ENCODE results near the gene ZBTB18. TPM values are rescaled to one million over a fixed set of nuclear protein-coding genes. Genes with fewer than 3 reads are reported as not detected.
A peak's percentile ranks its signal among the peaks of the same experiment; 100 is the strongest.
"Not testable (repeated sequence)": the region's sequence is repeated elsewhere in the genome, so short reads cannot be mapped to it uniquely, and the experiment has no call there.

The ZBTB18 gene
- total RNA-seq, 6 donors from 2014 or later, result 14.8 to 29.7 (median 20.4) TPM

- Histone ChIP-seq H3K27me3 (no peaks in the 10 kb centered on the region), H3K36me3 (no peaks in the 10 kb centered on the region), H3K4me1 (peaks cover 0 to 7% (median 6%) of the 10 kb centered on the region in 4 donors), H3K4me3 (no peak overlapping the region), H3K9me3 (no peaks in the 10 kb centered on the region), H3K27ac (no peak overlapping the region)
- TF ChIP-seq POLR2A (IDR thresholded peaks at IDR 0.05) (no peak), CTCF (IDR thresholded peaks at IDR 0.05) (no peak), POLR2AphosphoS5 (IDR thresholded peaks at IDR 0.05) (no peak), EP300 (IDR thresholded peaks at IDR 0.05) (no peak)
- no peak for DNase-seq
- WGBS, 2 donors, result 0 to 47% methylated on average over 1 of the region's 1 CpG
- no peak for ATAC-seq (ENCODE audit: low FRiP score in 2 of 2)
Measured at GRCh38 chr1:244044423-244044822, 6.7 kb upstream of the ZBTB18 start.

- not testable (repeated sequence) for H3K4me3 ChIP-seq; H3K9me3 ChIP-seq; H3K36me3 ChIP-seq; ATAC-seq (ENCODE audit: low FRiP score in 2 of 2); DNase-seq; H3K27me3 ChIP-seq
- 88 to 97% methylated on average over 1 of the region's 1 CpG for WGBS, 2 donors
- peak overlapping the region in 3 of 4 donors; percentile 96 to 98 (median 98) for H3K27ac ChIP-seq
- H3K4me1 ChIP-seq, result peaks cover 13 to 23% (median 17%) of the 10 kb centered on the region in 4 donors
Measured at GRCh38 chr1:244046254-244046653, 4.8 kb upstream of the ZBTB18 start.

GRCh38 chr1:244046907-244047611 is 4.0 kb upstream of the ZBTB18 start:
- ATAC-seq (ENCODE audit: low FRiP score in 2 of 2) (no peak), DNase-seq (no peak)
- TF ChIP-seq EP300 (IDR thresholded peaks at IDR 0.05) (no peak), POLR2AphosphoS5 (IDR thresholded peaks at IDR 0.05) (no peak), POLR2A (IDR thresholded peaks at IDR 0.05) (no peak), CTCF (IDR thresholded peaks at IDR 0.05) (no peak)
- H3K27me3 ChIP-seq, result no peaks in the 10 kb centered on the region
- peak overlapping the region; percentile 96 to 100 (median 98) for H3K27ac ChIP-seq
- H3K4me1 ChIP-seq, result peaks cover 21 to 31% (median 25%) of the 10 kb centered on the region in 4 donors
- H3K36me3 ChIP-seq, result no peaks in the 10 kb centered on the region
- peak overlapping the region; percentile 67 to 88 (median 82) for H3K4me3 ChIP-seq
- WGBS, 2 donors, result 9 to 14% methylated on average over 13 of the region's 13 CpGs
- H3K9me3 ChIP-seq, result no peaks in the 10 kb centered on the region

GRCh38 chr1:244047621-244048255 is 3.3 kb upstream of the ZBTB18 start:
- H3K4me1 ChIP-seq, result peaks cover 25 to 37% (median 27%) of the 10 kb centered on the region in 4 donors
- DNase-seq (peak in 1 of 2 donors; percentile 86), ATAC-seq (ENCODE audit: low FRiP score in 2 of 2) (peak; percentile 65 to 73)
- 0 to 1% methylated on average over 3 to 22 of the region's 54 CpGs for WGBS, 2 donors
- H3K27ac ChIP-seq, result peak overlapping the region; percentile 96 to 100 (median 98)
- peak in 1 of 6 experiments; percentile 23 for TF ChIP-seq CTCF (IDR thresholded peaks at IDR 0.05)
- peak; percentile 79 to 90 for TF ChIP-seq POLR2AphosphoS5 (IDR thresholded peaks at IDR 0.05)
- TF ChIP-seq POLR2A (IDR thresholded peaks at IDR 0.05), result peak; percentile 65 to 99 (median 95)
- TF ChIP-seq EP300 (IDR thresholded peaks at IDR 0.05), result peak in 1 of 4 donors; percentile 38
- H3K36me3 ChIP-seq, result no peaks in the 10 kb centered on the region
- peak overlapping the region; percentile 67 to 88 (median 82) for H3K4me3 ChIP-seq
- H3K27me3 ChIP-seq, result no peaks in the 10 kb centered on the region
- no peaks in the 10 kb centered on the region for H3K9me3 ChIP-seq

All from upper lobe of left lung (tissue), 6 donors.